OCI-LY1 (cell line): Measurements from ENCODE around the gene PTPRG.

Source experiments
- H2AFZ ChIP-seq: fragments of 200-600 bp; sonication (generic), shearing (Covaris generic); 2 replicates; pipeline ENCODE4 v1.6.0; 2014; ENCODE audit warnings: antibody characterized with exemption, mild to moderate bottlenecking, low read length
- H3F3A ChIP-seq: fragments of 200-600 bp; sonication (generic), shearing (Covaris generic); 2 replicates; pipeline ENCODE4 v1.6.0; 2014; ENCODE audit warnings: mild to moderate bottlenecking, antibody characterized with exemption, low read length, moderate library complexity; ENCODE audit not compliant: insufficient read depth
- H3K27ac ChIP-seq: fragments of 200-600 bp; sonication (generic); 2 replicates; pipeline ENCODE4 v1.5.1; 2014; ENCODE audit warnings: low read length, mixed run types, mild to moderate bottlenecking, low read depth; ENCODE audit not compliant: poor library complexity, severe bottlenecking
- H3K27me3 ChIP-seq: fragments of 200-600 bp; sonication (generic); 2 replicates; pipeline ENCODE4 v1.6.0; 2014; ENCODE audit warnings: antibody characterized with exemption, mild to moderate bottlenecking, low read length, moderate library complexity; ENCODE audit not compliant: insufficient read depth
- H3K36me3 ChIP-seq: fragments of 200-600 bp; sonication (generic); 2 replicates; pipeline ENCODE4 v1.6.1; 2014; ENCODE audit warnings: mild to moderate bottlenecking, antibody characterized with exemption, low read length, moderate library complexity, mixed read lengths; ENCODE audit not compliant: insufficient read depth
- H3K4me1 ChIP-seq: fragments of 200-600 bp; sonication (generic); 2 replicates; pipeline ENCODE4 v1.5.1; 2014; ENCODE audit warnings: mild to moderate bottlenecking, low read length, moderate library complexity; ENCODE audit not compliant: insufficient read depth, severe bottlenecking
- H3K4me2 ChIP-seq: fragments of 200-600 bp; sonication (generic), shearing (Covaris generic); 2 replicates; pipeline ENCODE4 v1.6.1; 2014; ENCODE audit warnings: low read length
- H3K4me3 ChIP-seq: fragments of 200-600 bp; sonication (generic); 2 replicates; pipeline ENCODE4 v1.5.1; 2014; ENCODE audit warnings: low read length, low read depth, mild to moderate bottlenecking, mixed read lengths; ENCODE audit not compliant: poor library complexity, severe bottlenecking
- H3K79me2 ChIP-seq: fragments of 200-600 bp; shearing (Covaris generic); 2 replicates; pipeline ENCODE4 v1.6.1; 2016; ENCODE audit warnings: mixed run types, low read length, mixed read lengths; ENCODE audit not compliant: insufficient read depth
- H3K9ac ChIP-seq: fragments of 200-600 bp; sonication (generic), shearing (Covaris generic); 2 replicates; pipeline ENCODE4 v1.6.1; 2014; ENCODE audit warnings: mild to moderate bottlenecking, low read length, mixed read lengths
- H3K9me2 ChIP-seq: fragments of 200-600 bp; sonication (generic), shearing (Covaris generic); 2 replicates; pipeline ENCODE4 v1.6.1; 2014; ENCODE audit warnings: low read depth, mild to moderate bottlenecking, low read length, mixed read lengths
- H3K9me3 ChIP-seq: fragments of 200-600 bp; shearing (Covaris generic); 2 replicates; pipeline ENCODE4 v1.6.1; 2014; ENCODE audit warnings: low read length, mixed read lengths
- H4K20me1 ChIP-seq: fragments of 200-600 bp; sonication (generic), shearing (Covaris generic); 2 replicates; pipeline ENCODE4 v1.6.0; 2016; ENCODE audit warnings: mild to moderate bottlenecking, low read length; ENCODE audit not compliant: insufficient read depth
- EZH2 ChIP-seq: fragments of 200-600 bp; sonication (generic), shearing (Covaris generic); IDR thresholded peaks from 2 replicates; pipeline ENCODE4 v1.8.0; 2017; ENCODE audit warnings: borderline replicate concordance, mixed run types, mild to moderate bottlenecking, antibody characterized with exemption, low read length, moderate library complexity, mixed read lengths
- TF ChIP-seq, protein P1 (sequence below): fragments of 200-600 bp; sonication (generic), shearing (Covaris generic); IDR thresholded peaks from 2 replicates; pipeline ENCODE4 v1.5.1; 2017; ENCODE audit warnings: mild to moderate bottlenecking, antibody characterized with exemption, low read length, moderate library complexity, mixed read lengths

PTPRG gene

DNA sequence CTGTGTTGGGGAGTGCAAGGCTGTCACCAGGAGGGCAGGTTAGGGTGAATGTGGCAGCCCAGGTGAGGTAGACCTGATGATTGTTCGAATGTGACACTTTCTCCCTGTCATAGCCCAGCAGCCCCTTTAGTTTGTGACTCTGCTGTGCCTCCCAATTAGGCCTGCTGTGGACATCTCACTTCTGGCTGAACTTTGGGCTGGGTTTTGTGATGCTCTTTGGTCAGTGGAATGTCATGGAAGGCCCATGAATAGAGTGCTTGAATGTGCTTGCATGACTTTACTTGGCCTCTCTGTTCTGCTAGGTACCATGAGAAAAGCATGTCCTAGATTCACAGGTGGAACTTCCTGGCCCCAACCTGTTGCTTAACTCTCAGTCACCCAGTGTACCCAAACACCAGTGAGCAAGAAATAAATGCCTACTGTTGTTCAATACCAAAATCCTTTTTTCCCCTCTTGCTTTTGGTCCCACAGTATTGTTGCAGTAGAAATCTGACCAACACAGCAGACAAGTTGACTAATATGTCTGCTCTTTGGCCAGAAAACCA, 249.7 kb downstream of the PTPRG start:
- no peak for TF ChIP-seq EZH2
- TF ChIP-seq, protein P1, sequence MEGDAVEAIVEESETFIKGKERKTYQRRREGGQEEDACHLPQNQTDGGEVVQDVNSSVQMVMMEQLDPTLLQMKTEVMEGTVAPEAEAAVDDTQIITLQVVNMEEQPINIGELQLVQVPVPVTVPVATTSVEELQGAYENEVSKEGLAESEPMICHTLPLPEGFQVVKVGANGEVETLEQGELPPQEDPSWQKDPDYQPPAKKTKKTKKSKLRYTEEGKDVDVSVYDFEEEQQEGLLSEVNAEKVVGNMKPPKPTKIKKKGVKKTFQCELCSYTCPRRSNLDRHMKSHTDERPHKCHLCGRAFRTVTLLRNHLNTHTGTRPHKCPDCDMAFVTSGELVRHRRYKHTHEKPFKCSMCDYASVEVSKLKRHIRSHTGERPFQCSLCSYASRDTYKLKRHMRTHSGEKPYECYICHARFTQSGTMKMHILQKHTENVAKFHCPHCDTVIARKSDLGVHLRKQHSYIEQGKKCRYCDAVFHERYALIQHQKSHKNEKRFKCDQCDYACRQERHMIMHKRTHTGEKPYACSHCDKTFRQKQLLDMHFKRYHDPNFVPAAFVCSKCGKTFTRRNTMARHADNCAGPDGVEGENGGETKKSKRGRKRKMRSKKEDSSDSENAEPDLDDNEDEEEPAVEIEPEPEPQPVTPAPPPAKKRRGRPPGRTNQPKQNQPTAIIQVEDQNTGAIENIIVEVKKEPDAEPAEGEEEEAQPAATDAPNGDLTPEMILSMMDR = no peak
- no peaks in the 10 kb centered on the region for H3K4me1 ChIP-seq
- no peak overlapping the region for H3K27ac ChIP-seq
- H3K4me2 ChIP-seq = no peak overlapping the region
- H3K9ac ChIP-seq = no peak overlapping the region
- H3K4me3 ChIP-seq = no peak overlapping the region
- no peak overlapping the region for H2AFZ ChIP-seq
- no peaks in the 10 kb centered on the region for H3K79me2 ChIP-seq
- no peaks in the 10 kb centered on the region for H3K9me3 ChIP-seq
- no peaks in the 10 kb centered on the region for H3K9me2 ChIP-seq
- H3K27me3 ChIP-seq = no peaks in the 10 kb centered on the region
- H3K36me3 ChIP-seq = no peaks in the 10 kb centered on the region
- H4K20me1 ChIP-seq = no peaks in the 10 kb centered on the region
- no peaks in the 10 kb centered on the region for H3F3A ChIP-seq

DNA sequence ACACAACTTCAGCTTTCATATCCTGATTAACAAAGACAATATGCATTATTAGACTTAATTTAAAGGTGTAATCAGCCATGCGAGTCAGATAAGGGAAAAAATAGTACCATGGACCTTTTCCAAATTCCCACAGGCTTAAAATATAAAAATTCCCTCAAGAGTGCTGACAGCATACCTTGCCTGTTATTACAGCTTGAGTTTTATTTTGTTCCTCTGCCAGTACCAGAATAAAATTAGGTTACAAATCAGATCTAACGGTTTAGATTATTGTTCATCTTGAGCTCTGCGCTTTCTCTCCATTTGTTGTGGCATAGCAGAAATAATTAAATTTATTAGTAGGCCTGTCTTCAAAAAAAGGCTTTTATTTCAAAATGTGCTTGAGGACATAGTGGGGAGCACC, 250.3 kb downstream of the PTPRG start:
- no peaks in the 10 kb centered on the region for H3K79me2 ChIP-seq
- H3K9ac ChIP-seq = no peak overlapping the region
- H3K27ac ChIP-seq = no peak overlapping the region
- no peaks in the 10 kb centered on the region for H3K4me1 ChIP-seq
- H3K9me2 ChIP-seq = no peaks in the 10 kb centered on the region
- no peaks in the 10 kb centered on the region for H3K27me3 ChIP-seq
- H3F3A ChIP-seq = no peaks in the 10 kb centered on the region
- no peaks in the 10 kb centered on the region for H3K36me3 ChIP-seq
- no peak overlapping the region for H2AFZ ChIP-seq
- no peak overlapping the region for H3K4me2 ChIP-seq
- no peak for TF ChIP-seq EZH2
- TF ChIP-seq, protein P1 = no peak
- H3K9me3 ChIP-seq = no peaks in the 10 kb centered on the region
- H3K4me3 ChIP-seq = no peak overlapping the region
- no peaks in the 10 kb centered on the region for H4K20me1 ChIP-seq

DNA sequence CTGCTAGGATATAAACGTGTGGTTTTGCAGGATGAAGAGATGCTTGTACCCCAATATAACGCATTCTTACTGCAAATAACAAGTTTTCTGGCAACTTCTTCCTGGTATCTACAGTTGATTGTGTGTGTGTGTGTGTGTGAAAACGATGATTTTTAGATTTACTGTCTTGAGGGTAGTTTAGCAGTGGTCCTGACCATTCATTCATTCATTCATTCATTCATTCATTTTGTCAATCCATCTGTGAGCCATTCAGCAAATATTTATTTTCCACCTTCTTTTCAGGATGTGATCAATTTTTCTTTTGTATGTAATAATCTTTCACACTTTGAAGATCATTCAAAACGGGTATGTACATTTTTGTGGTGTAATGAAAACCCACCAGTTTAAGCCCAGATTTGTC, 250.7 kb downstream of the PTPRG start:
- Histone ChIP-seq H3K79me2 (no peaks in the 10 kb centered on the region), H3K9me2 (no peaks in the 10 kb centered on the region), H3F3A (no peaks in the 10 kb centered on the region), H3K4me1 (no peaks in the 10 kb centered on the region), H3K9me3 (no peaks in the 10 kb centered on the region), H2AFZ (no peak overlapping the region), H3K4me2 (no peak overlapping the region), H4K20me1 (no peaks in the 10 kb centered on the region), H3K4me3 (no peak overlapping the region), H3K27ac (no peak overlapping the region), H3K27me3 (no peaks in the 10 kb centered on the region), H3K36me3 (no peaks in the 10 kb centered on the region), H3K9ac (no peak overlapping the region)
- TF ChIP-seq, protein P1 = no peak
- TF ChIP-seq EZH2 = no peak
